ENCODE data around the gene AKTIP. TPM values are rescaled to one million over a fixed set of nuclear protein-coding genes. Genes with fewer than 3 reads are reported as not detected.
"Not testable (repeated sequence)": the region's sequence is repeated elsewhere in the genome, so short reads cannot be mapped to it uniquely, and the experiment has no call there.

Gene AKTIP
- 10 to 100 TPM; 40.1 to 50.7 (median 49.9) TPM for polyA plus RNA-seq (ENCODE audit: insufficient read length in 3 of 3)
- long read RNA-seq, donor 1, transcript AKTIP-214 (1 exons, 2,321 nt): major isoform, 11 of 15 reads
- long read RNA-seq, donor 1, partial matches to known transcripts: 0 of 15 reads
- long read RNA-seq, donor 1, other reads (novel, unspliced or antisense): 0 of 15 reads
- long read RNA-seq, donor 2, partial matches to known transcripts: 0 of 14 reads
- long read RNA-seq, donor 2, other reads (novel, unspliced or antisense): 9 of 14 reads
- long read RNA-seq, donor 3, partial matches to known transcripts: 0 of 11 reads
- long read RNA-seq, donor 3, other reads (novel, unspliced or antisense): 6 of 11 reads
- long read RNA-seq, donor 4, transcript AKTIP-202 (10 exons, 2,426 nt): minor isoform, 5 of 18 reads
- long read RNA-seq, donor 4, transcript AKTIP-214 (1 exons, 2,321 nt): major isoform, 7 of 18 reads
- long read RNA-seq, donor 4, partial matches to known transcripts: 0 of 18 reads
- long read RNA-seq, donor 4, other reads (novel, unspliced or antisense): 6 of 18 reads
- long read RNA-seq, donor 5, transcript AKTIP-214 (1 exons, 2,321 nt): major isoform, 8 of 9 reads
- long read RNA-seq, donor 5, partial matches to known transcripts: 0 of 9 reads
- long read RNA-seq, donor 5, other reads (novel, unspliced or antisense): 0 of 9 reads
- long read RNA-seq, donor 6, partial matches to known transcripts: 0 of 4 reads
- long read RNA-seq, donor 6, other reads (novel, unspliced or antisense): 0 of 4 reads
- long read RNA-seq, donor 7, transcript AKTIP-202 (10 exons, 2,426 nt): minor isoform, 7 of 17 reads
- long read RNA-seq, donor 7, transcript AKTIP-214 (1 exons, 2,321 nt): major isoform, 9 of 17 reads
- long read RNA-seq, donor 7, partial matches to known transcripts: 0 of 17 reads
- long read RNA-seq, donor 7, other reads (novel, unspliced or antisense): 0 of 17 reads
- long read RNA-seq, donor 8, partial matches to known transcripts: 0 of 7 reads
- long read RNA-seq, donor 8, other reads (novel, unspliced or antisense): 0 of 7 reads
- long read RNA-seq, donor 9, transcript AKTIP-214 (1 exons, 2,321 nt): minor isoform, 6 of 15 reads
- long read RNA-seq, donor 9, transcript AKTIP-202 (10 exons, 2,426 nt): major isoform, 9 of 15 reads
- long read RNA-seq, donor 9, partial matches to known transcripts: 0 of 15 reads
- long read RNA-seq, donor 9, other reads (novel, unspliced or antisense): 0 of 15 reads
- long read RNA-seq, donor 10, transcript AKTIP-214 (1 exons, 2,321 nt): major isoform, 6 of 8 reads
- long read RNA-seq, donor 10, partial matches to known transcripts: 0 of 8 reads
- long read RNA-seq, donor 10, other reads (novel, unspliced or antisense): 0 of 8 reads
- long read RNA-seq, donor 11, transcript AKTIP-214 (1 exons, 2,321 nt): major isoform, 6 of 9 reads
- long read RNA-seq, donor 11, partial matches to known transcripts: 0 of 9 reads
- long read RNA-seq, donor 11, other reads (novel, unspliced or antisense): 0 of 9 reads
- long read RNA-seq, donor 12, transcript AKTIP-202 (10 exons, 2,426 nt): major isoform, 7 of 20 reads
- long read RNA-seq, donor 12, transcript AKTIP-214 (1 exons, 2,321 nt): minor isoform, 6 of 20 reads
- long read RNA-seq, donor 12, partial matches to known transcripts: 0 of 20 reads
- long read RNA-seq, donor 12, other reads (novel, unspliced or antisense): 6 of 20 reads
- long read RNA-seq, donor 13, partial matches to known transcripts: 0 of 3 reads
- long read RNA-seq, donor 13, other reads (novel, unspliced or antisense): 0 of 3 reads
- long read RNA-seq, donor 14: 0 reads
- long read RNA-seq, donor 15: 0 reads
- long read RNA-seq, donor 16, transcript AKTIP-214 (1 exons, 2,321 nt): major isoform, 5 of 13 reads
- long read RNA-seq, donor 16, partial matches to known transcripts: 0 of 13 reads
- long read RNA-seq, donor 16, other reads (novel, unspliced or antisense): 5 of 13 reads

DNA sequence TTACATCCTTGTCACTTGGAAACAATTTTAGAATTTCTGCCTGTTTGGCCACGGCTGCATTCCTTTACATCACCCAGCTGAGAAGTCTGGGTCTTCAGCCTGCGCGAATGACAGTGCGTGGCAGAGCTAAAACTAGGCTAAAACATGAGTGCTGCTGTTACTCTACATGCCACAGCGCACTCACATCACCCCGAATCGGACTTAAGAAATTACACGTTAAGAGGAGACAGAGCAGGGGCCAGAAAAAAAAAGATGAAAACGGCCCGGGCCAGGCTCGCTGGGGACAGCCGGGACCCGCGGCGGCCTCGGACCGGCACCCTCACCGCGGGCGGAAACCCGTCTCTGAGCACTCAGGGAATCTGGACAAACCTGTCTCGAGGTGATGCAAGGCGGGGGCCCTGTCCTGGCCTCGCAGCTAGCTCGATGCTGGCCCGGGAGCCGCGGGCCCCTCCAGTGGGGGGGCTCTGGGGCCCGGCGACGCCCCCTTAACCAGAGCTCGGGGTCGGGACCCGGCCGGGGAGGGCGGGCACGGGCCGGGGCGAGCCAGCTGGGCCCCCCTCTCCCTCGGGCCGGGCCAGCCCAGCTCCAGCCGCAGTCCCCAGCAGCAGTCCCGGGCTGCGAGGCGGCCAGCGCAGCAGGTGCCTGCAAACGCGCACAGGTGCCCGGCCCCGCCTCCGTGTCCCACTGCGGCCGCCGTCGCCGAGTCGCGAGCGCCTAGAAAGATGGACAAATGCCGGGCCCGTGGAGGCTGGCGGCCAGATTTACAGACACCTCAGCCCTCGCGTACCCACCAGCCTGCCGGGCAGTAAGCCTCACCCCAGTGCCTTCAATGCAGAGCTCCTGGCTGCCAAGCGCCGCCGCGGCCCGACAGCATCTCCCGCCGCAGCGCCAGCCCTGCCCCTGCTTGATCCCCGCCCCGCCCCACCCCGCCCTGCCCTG, at the start of gene AKTIP:
AKTIP (minus strand) TSS at position 879 of the 939 bp plus-strand sequence. CDS start 2,950 bp downstream, outside the sequence.
- DNase-seq: peak; percentile 45

DNA sequence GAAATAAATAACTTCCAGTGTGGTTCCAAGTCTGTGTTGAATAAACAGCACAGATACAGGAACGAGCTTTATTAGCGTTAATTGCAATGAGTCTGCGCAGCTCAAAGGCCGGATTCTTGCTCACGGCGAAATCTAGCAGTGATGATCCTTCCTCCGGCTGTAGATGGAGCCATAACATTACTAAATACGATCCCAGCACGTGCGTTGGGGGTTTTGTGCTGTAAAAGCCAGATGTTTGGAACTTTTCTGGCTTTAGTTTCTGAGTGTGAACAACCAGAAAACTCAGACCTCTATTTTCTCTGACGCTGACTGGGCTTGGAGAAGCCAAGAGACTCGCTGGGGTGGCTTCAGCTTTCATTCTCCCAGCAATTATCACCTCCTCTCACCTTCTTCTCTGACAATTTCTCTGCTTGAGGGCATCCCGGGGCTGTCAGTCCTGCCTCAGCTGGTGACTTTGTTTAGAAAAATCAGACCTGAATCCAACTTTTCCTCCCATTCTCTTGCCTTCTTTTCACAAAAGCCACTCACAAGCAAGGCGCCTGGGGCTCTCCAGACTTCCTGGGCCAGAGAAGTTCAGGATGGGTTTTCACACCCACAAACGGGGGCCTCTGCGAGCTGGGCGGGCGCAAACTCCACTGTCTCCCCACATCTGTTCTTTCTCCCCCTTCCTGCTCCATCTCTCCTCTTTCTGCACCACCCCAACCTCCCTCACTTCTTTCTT, 47.1 kb upstream of the AKTIP start:
- peak; percentile 88 for DNase-seq

DNA sequence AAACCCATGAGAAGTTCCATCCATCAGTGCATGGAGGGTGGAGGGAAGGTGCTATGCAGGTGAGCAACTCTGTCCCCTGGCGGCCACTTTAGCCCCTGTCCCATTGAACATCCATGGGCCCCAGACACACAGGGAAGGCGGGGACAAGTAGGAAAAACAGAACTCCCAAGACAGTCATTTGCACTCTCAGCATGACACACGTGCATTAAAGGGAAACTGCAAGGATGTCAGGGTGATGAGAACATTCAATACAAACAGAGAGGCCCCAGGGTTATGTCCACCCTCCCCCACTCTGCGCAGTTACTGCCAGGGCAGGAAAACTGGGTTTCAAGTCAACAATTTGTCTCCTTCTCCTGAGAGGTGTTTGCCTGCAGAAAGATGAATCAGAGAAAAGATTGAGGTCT, 44.0 kb upstream of the AKTIP start:
- no peak for DNase-seq

DNA sequence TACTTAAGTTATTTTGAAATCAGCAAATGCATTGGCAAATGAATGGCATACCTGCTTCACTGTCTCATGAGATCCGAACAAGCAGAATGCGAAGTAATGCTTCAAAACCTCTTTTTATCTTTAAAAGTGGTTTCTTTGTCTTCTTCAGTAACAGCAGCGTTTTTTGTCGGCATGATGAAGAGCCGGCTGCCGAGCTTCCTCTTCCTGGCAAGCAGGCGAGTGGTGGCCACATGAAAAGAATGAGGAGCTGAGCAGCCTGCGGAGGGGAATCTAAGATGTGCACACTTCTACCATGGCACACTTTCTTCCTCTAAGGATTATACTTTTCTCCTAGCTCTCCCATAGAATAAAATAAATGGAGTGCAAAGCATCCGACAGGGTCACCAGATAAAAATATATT, 42.4 kb upstream of the AKTIP start:
- DNase-seq: no peak

DNA sequence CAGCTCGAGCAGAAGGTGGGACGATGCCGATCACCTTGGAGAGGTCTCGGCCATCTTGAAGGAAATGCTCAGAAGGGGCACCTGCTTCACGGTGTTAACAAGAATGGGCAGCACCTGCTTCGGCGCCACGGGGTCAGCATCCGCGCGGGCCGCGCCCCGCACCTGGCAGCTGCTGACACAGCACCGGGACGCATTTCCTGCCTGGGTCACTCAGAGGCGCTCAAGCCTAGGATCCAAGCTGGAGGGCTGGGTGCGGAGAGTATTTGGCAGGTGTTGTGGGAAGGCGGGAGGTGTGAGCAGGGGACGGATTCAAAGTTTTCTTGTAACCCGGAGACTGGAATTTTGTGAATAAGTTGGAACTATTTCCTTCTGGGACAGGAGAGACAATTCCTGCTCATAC, 39.3 kb upstream of the AKTIP start:
- DNase-seq: no peak

DNA sequence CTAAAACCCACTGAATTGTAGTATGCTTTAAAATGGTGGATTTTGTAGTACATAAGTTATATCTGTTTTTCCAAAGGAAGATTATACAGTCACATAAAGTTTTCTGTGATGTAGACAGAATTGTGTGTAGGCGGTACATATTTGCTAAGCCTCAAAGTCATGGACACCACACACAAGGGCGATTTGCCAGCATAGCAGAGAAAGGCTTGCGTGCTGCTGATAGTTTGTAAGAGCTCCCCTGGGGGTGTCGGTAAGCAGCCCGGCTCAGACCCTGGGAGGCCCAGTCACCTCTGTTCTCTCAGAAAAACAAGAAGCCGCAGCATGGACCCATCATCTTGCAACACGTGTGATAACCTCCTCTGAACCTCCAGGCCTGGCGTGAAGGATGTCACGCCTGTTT, 38.3 kb upstream of the AKTIP start:
- no peak for DNase-seq

DNA sequence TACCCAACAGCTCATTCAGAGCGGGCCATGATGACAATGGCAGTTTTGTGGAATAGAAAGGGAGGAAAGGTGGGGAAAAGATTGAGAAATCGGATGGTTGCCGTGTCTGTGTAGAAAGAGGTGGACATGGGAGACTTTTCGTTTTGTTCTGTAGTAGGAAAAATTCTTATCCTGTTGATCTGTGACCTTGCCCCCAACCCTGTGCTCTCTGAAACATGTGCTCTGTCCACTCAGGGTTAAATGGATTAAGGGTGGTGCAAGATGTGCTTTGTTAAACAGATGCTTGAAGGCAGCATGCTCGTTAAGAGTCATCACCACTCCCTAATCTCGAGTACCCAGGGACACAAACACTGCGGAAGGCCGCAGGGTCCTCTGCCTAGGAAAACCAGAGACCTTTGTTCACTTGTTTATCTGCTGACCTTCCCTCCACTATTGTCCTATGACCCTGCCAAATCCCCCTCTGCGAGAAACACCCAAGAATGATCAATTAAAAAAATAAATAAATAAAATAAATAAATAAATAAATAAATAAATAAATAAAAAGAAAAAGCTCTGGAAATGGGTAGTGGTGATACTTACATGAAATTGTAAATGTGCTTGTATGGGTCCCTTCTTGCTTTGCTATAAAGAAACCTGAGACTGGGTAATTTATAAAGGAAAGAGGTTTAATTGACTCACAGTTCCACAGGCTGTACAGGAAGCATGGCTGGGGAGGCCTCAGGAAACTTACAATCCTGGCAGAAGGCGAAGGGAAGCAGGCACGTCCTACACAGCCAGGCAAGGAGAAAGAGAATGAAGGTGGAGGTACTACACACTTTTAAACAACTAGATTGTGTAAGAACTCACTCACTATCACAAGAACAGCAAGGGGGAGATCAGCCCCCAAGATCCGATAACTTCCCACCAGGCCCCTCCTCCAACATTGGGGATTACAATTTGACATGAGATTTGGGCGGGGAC, 37.0 kb upstream of the AKTIP start:
- not testable (repeated sequence) for DNase-seq

DNA sequence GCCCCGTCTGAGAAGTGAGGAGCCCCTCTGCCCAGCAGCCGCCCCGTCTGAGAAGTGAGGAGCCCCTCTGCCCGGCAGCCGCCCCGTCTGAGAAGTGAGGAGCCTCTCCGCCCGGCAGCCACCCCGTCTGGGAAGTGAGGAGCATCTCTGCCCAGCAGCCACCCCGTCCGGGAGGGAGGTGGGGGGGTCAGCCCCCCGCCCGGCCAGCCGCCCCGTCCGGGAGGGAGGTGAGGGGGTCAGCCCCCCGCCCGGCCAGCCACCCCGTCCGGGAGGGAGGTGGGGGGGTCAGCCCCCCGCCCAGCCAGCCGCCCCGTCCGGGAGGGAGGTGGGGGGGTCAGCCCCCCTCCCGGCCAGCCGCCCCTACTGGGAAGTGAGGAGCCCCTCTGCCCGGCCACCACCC, 36.3 kb upstream of the AKTIP start:
- DNase-seq: not testable (repeated sequence)

DNA sequence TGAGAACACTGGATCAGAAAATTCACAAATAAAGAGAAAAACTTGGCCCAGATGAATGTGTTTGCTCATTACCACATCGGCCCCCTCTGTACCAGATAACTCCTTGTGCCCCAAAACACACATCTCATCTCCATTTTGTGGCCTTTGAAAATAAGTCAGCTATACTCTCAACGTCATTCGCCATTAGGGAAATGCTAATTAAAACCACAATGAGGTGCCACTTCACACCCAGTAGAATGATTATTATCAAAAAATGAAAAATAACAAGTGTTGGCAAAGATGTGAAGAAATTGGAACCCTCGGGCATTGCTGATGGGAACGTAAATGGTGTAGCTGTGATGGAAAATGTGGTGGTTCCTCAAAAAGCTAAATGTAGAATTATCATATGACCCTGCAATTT, 34.6 kb upstream of the AKTIP start:
- no peak for DNase-seq

DNA sequence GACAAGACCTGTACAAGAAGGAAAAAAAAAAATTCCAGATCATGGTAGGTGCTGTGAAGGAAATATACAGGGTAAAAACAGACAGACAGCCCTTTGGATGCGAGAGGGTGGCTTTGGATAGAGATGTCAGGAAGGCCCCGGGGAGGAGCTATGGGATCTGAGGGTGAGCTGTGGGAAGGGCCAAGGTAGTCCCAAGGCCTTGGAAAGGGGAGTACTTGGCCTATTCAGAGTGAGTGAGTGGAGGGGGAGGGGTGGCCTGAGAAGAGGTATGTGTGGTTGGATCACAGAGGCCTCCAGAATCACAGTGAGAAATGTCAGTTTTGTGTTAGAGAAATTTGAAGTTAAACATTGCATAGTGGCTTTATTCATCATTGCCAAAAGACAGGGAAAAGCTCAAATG, 31.2 kb upstream of the AKTIP start:
- DNase-seq: no peak

DNA sequence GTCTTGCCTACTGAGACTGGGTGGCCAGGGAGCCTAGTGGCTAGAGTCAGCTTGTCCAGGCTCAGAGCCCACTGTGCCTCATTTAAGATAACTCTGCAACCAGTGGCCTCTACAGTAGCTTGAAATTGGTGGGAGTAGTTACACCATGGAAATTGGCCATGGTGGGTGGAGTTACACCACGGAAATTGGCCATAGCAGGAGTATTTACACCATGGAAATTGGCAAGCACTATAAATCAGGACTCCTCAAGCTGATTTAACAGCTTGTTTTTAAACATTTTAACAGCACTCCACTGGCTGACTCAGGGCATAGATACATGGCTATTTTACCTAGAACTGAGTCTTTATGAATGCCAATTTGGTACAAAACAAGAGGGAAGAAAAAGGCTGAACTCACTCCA, 27.7 kb upstream of the AKTIP start:
- no peak for DNase-seq

DNA sequence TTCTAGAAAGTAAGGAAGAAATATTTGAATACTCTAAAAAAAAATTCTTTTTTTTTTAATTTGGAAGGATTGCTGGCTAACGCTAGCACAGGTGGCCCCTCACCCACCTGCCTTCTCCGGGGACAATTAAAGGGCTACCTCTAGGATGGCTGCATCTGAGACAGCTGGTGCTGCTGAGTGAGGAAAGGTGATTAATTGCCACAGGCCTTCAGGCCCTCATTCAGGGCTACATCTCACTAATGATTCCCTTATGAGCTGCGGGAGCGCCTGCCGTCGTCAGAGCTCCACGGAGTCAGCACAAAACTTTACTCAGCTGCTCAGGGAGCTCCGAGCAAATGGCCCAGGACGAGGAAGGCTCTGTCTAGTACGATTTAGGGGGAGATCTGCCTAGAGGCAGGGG, 27.0 kb upstream of the AKTIP start:
- no peak for DNase-seq

DNA sequence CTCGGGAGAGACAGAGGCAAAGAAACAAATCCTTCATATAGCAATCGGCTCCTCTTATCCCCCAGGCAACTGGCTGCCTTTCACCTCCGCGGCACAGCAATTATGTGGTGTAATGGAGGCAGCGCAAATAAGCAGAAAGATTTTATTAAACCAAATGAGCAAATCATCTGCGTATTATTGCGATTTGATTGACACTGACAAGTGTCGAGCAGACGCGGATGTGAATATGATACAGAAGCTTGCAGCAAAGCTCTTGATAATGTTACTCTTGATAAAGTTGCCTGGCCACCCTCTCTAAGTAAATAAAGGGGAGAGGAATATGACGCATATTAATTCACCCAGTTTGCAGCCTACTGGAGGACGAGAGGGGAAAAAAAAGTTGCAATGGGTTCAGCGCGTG, 26.5 kb upstream of the AKTIP start:
- no peak for DNase-seq

DNA sequence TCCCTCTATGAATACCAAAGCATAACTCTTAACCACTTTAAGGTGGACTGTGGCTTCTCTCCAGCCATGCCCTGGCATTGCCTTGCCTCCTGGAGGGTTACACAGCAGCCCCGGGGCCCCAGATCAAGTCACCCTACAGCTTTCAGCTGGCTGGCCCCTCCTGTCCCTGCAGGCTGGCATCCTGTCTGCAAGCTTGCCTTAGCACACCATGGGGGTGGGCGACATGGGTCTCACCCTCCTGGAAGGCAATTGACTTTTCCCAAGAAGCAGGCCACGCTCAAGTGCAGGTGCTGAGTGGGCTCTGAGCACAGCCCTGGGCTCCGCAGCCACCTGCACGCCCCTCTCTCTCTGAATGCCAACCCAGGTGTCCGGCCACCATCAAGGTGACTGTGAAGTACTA, 25.8 kb upstream of the AKTIP start:
- no peak for DNase-seq

DNA sequence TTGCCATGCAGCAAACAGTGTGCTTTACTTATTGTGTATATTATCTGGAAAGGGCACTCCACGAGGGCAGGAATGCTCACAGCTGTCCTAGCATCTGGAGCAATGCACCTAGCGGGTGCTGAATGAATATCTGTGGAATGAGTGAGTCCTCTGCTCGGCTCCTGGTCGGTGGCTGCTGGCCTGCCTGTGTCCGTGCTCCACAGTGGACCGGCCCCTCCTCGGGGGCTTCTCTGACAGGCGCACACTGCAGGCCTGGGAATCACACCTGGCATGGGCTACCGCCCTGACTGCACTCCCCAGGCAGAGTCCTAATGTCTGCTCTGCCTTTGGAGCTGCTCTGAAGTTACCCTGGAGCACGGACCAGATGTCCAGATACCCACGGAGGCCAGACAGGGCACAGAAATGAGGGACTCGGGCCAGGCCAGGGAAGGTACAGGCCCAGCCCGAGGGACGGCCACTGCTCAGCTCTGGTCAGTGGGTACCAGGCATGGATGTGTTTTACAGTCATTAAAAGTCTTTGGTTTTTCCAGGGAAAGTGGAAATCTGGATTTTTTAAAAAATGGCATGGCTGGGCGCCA, 21.1 kb upstream of the AKTIP start:
- DNase-seq: no peak

DNA sequence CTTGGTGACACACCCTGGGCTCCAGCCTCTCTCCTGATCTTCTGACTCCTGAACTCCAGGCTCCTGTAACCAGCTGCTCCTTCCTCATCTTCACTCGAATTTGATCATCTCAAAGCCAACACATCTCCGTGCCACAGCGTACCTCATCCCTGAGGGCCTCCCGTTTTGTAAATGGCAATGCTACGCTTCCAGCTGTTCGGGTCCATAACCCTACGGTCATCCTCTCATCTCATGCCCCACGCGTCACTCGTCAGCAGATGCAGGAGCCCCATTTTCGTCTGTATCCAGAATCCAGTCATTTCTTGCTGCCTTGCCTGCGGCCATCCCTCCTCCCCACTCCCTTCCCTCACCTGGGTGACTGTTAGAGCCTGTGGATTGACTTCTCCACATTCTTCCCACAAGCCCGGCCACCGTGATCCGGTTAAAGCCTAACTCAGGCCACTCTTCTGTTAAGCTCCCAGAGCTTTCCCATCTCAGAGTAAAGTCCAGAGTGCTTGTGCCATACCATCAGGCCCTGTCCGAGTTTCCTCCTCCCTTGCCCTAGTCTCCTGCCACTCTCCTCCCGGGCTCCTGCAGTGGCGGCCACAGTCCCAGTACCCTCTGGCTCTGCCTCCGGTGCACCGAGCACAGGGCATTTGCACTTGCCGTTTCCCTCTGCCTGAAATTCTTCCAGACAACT, 20.3 kb upstream of the AKTIP start:
- DNase-seq: no peak
